NCI-H1105 treated with DMSO at 0.1 percent for 48 hours (cell line): ENCODE data around the gene TECPR2.
"Not testable (repeated sequence)": the region's sequence is repeated elsewhere in the genome, so short reads cannot be mapped to it uniquely, and the experiment has no call there.

ENCODE experiments used
- DNase-seq: peaks from one replicate; lab custom pipeline; 2025; lab: John Stamatoyannopoulos, UW

Gene TECPR2

GRCh38 chr14:102528431-102529170 lies 165.9 kb downstream of the TECPR2 start:
- DNase-seq, result no peak

GRCh38 chr14:102530828-102531478 lies 168.2 kb downstream of the TECPR2 start:
- no peak for DNase-seq

GRCh38 chr14:102532204-102532658 lies 169.5 kb downstream of the TECPR2 start:
- DNase-seq, result no peak

GRCh38 chr14:102537981-102538601 lies 175.3 kb downstream of the TECPR2 start:
- DNase-seq, result no peak

GRCh38 chr14:102538602-102539543 lies 176.1 kb downstream of the TECPR2 start:
- DNase-seq, result no peak

GRCh38 chr14:102539544-102540314 lies 177.0 kb downstream of the TECPR2 start:
- DNase-seq, result peak; percentile 90

GRCh38 chr14:102540315-102541028 lies 177.7 kb downstream of the TECPR2 start:
- peak; percentile 90 for DNase-seq

GRCh38 chr14:102541029-102541491 lies 178.3 kb downstream of the TECPR2 start:
- not testable (repeated sequence) for DNase-seq

GRCh38 chr14:102541771-102542170 lies 179.0 kb downstream of the TECPR2 start:
- no peak for DNase-seq

- DNase-seq, result no peak
Measured at GRCh38 chr14:102544046-102544746, 181.5 kb downstream of the TECPR2 start.

- DNase-seq, result no peak
Measured at GRCh38 chr14:102544747-102545460, 182.2 kb downstream of the TECPR2 start.

- DNase-seq, result no peak
Measured at GRCh38 chr14:102545461-102546265, 182.9 kb downstream of the TECPR2 start.

GRCh38 chr14:102548616-102549240 lies 186.0 kb downstream of the TECPR2 start:
- no peak for DNase-seq

GRCh38 chr14:102550927-102551401 lies 188.2 kb downstream of the TECPR2 start:
- not testable (repeated sequence) for DNase-seq
